Measurements from ENCODE around the gene VPS13D.

VPS13D gene

GRCh38 chr1:12189328-12189682 lies 40.5 kb upstream of the VPS13D start:
- no peak for TF ChIP-seq CTCF (IDR thresholded peaks at IDR 0.05; ENCODE audit: low read depth, low read length)
- H3K4me3 ChIP-seq (replicated peaks in 1 of 2; ENCODE audit: low read depth in 2 of 2, low read length in 2 of 2) = no peak overlapping the region
- DNase-seq (ENCODE audit: low read depth in 2 of 2) = no peak

GRCh38 chr1:12191242-12192032 lies 38.4 kb upstream of the VPS13D start:
- DNase-seq (ENCODE audit: low read depth in 2 of 2) = no peak
- H3K4me3 ChIP-seq (replicated peaks in 1 of 2; ENCODE audit: low read depth in 2 of 2, low read length in 2 of 2) = no peak overlapping the region
- no peak for TF ChIP-seq CTCF (IDR thresholded peaks at IDR 0.05; ENCODE audit: low read depth, low read length)

- TF ChIP-seq CTCF (IDR thresholded peaks at IDR 0.05; ENCODE audit: low read depth, low read length) = no peak
- no peak for DNase-seq (ENCODE audit: low read depth in 2 of 2)
- H3K4me3 ChIP-seq (replicated peaks in 1 of 2; ENCODE audit: low read depth in 2 of 2, low read length in 2 of 2) = no peak overlapping the region
These were observed 35.1 kb upstream of the VPS13D start for GRCh38 chr1:12194666-12195216.

- no peak for TF ChIP-seq CTCF (IDR thresholded peaks at IDR 0.05; ENCODE audit: low read depth, low read length)
- no peak for DNase-seq (ENCODE audit: low read depth in 2 of 2)
- no peak overlapping the region for H3K4me3 ChIP-seq (replicated peaks in 1 of 2; ENCODE audit: low read depth in 2 of 2, low read length in 2 of 2)
These were observed 34.4 kb upstream of the VPS13D start for GRCh38 chr1:12195416-12195815.

GRCh38 chr1:12196641-12197482 lies 33.0 kb upstream of the VPS13D start:
- DNase-seq (ENCODE audit: low read depth in 2 of 2) = no peak
- H3K4me3 ChIP-seq (replicated peaks in 1 of 2; ENCODE audit: low read depth in 2 of 2, low read length in 2 of 2) = no peak overlapping the region
- no peak for TF ChIP-seq CTCF (IDR thresholded peaks at IDR 0.05; ENCODE audit: low read depth, low read length)

- no peak for DNase-seq (ENCODE audit: low read depth in 2 of 2)
- no peak for TF ChIP-seq CTCF (IDR thresholded peaks at IDR 0.05; ENCODE audit: low read depth, low read length)
- H3K4me3 ChIP-seq (replicated peaks in 1 of 2; ENCODE audit: low read depth in 2 of 2, low read length in 2 of 2) = no peak overlapping the region
These were observed 32.3 kb upstream of the VPS13D start for GRCh38 chr1:12197483-12197880.
